HepG2 (cell line): ENCODE data around the gene MEX3A. TPM values are rescaled to one million over a fixed set of nuclear protein-coding genes. Genes with fewer than 3 reads are reported as not detected.

Experiments used
- AHR ChIP-seq: IDR thresholded peaks from 2 replicates; pipeline ENCODE4 v1.6.1; 2018; ENCODE audit warnings: missing genetic modification reagents, missing compliant biosample characterization
- ETV5 ChIP-seq: IDR thresholded peaks from 2 replicates; pipeline ENCODE4 v1.6.1; 2018; ENCODE audit warnings: missing biosample characterization, missing genetic modification reagents, inconsistent platforms, borderline replicate concordance
- FOXK1 ChIP-seq: sonication (generic); formaldehyde crosslinking; IDR thresholded peaks from 2 replicates; pipeline ENCODE4 v1.4.0; 2020; ENCODE audit warnings: low read depth, missing genetic modification reagents, borderline replicate concordance
- HMG20B ChIP-seq: conservative IDR thresholded peaks from 2 replicates; pipeline ENCODE4 v1.6.1; 2016; ENCODE audit warnings: missing genetic modification reagents, missing compliant biosample characterization
- NBN ChIP-seq: fragments of 450-650 bp; conservative IDR thresholded peaks from 2 replicates; pipeline ENCODE4 v1.6.1; 2017
- NR2F2 ChIP-seq: IDR thresholded peaks from 2 replicates; pipeline ENCODE4 v1.6.1; 2012; ENCODE audit warnings: low read depth, inconsistent platforms, borderline replicate concordance
- PAX8 ChIP-seq: sonication (generic); formaldehyde crosslinking; IDR thresholded peaks from 2 replicates; pipeline ENCODE4 v1.8.0; 2022; ENCODE audit warnings: mild to moderate bottlenecking, missing genetic modification reagents, borderline replicate concordance
- RARA ChIP-seq: IDR thresholded peaks from 2 replicates; pipeline ENCODE4 v1.6.1; 2016; ENCODE audit warnings: missing genetic modification reagents, missing compliant biosample characterization
- RARG ChIP-seq: sonication (generic); formaldehyde crosslinking; IDR thresholded peaks from 2 replicates; pipeline ENCODE4 v1.4.0; 2020; ENCODE audit warnings: low read depth, mild to moderate bottlenecking, missing genetic modification reagents
- ZFP36L2 ChIP-seq: sonication (generic); formaldehyde crosslinking; IDR thresholded peaks from 2 replicates; pipeline ENCODE4 v1.4.0; 2020; ENCODE audit warnings: missing genetic modification reagents
- ZNF160 ChIP-seq: sonication (generic); formaldehyde crosslinking; IDR thresholded peaks from 2 replicates; pipeline ENCODE4 v1.8.0; 2022; ENCODE audit warnings: mild to moderate bottlenecking, inconsistent platforms, missing genetic modification reagents
- polyA plus RNA-seq, 8 experiments: library from polyadenylated mRNA; depleted of rRNA in 3 of 8; stranded (reverse) in 7 of 8; unstranded in 1 of 8; fragments of >200 nt; fragmentation: Illumina TruSeq in 4 of 8; extraction: Trizol in 4 of 8; gene quantifications; 2 replicates each; pipeline versions ENCODE4 v1.2.1 to v1.2.3, GENCODE V29; 2011 to 2016; ENCODE audit warnings: low read depth in 4 of 8, missing spikeins in 1 of 8, mixed read lengths in 1 of 8; ENCODE audit not compliant: insufficient read depth in 1 of 8
- total RNA-seq, 5 experiments: library from RNA; depleted of rRNA; stranded (reverse); fragments of >200 nt; fragmentation: Illumina TruSeq; extraction: Trizol; gene quantifications; 2 replicates each; pipeline ENCODE4 v1.2.3, GENCODE V29; 2016; ENCODE audit warnings: low read depth in 1 of 5
- TF ChIP-seq, protein P1 (sequence below): sonication (generic); formaldehyde crosslinking; IDR thresholded peaks from 2 replicates; pipeline ENCODE4 v1.4.0; 2020; ENCODE audit warnings: mild to moderate bottlenecking, missing genetic modification reagents
- TF ChIP-seq, protein P2 (sequence below): sonication (generic); formaldehyde crosslinking; IDR thresholded peaks from 2 replicates; pipeline ENCODE4 v1.4.0; 2020; ENCODE audit warnings: mild to moderate bottlenecking, missing genetic modification reagents
- TF ChIP-seq, protein P3 (sequence below): IDR thresholded peaks from 2 replicates; pipeline ENCODE4 v1.6.1; 2016
- TF ChIP-seq, protein P4 (sequence below): sonication (generic); formaldehyde crosslinking; IDR thresholded peaks from 2 replicates; pipeline ENCODE4 v1.5.0; 2020; ENCODE audit warnings: mild to moderate bottlenecking, missing genetic modification reagents
- TF ChIP-seq, protein P5 (sequence below): sonication (generic); formaldehyde crosslinking; IDR thresholded peaks from 2 replicates; pipeline ENCODE4 v1.4.0; 2020; ENCODE audit warnings: missing genetic modification reagents

MEX3A gene
- total and polyA plus RNA-seq, 2 of the 13 experiments (the other 11 are each of a cell fraction or from before 2014, with no cell fraction given): 7.6 to 9.1 TPM

GRCh38 chr1:156086256-156086662 lies 4.0 kb upstream of the MEX3A start (continued):
- TF ChIP-seq, protein P1, sequence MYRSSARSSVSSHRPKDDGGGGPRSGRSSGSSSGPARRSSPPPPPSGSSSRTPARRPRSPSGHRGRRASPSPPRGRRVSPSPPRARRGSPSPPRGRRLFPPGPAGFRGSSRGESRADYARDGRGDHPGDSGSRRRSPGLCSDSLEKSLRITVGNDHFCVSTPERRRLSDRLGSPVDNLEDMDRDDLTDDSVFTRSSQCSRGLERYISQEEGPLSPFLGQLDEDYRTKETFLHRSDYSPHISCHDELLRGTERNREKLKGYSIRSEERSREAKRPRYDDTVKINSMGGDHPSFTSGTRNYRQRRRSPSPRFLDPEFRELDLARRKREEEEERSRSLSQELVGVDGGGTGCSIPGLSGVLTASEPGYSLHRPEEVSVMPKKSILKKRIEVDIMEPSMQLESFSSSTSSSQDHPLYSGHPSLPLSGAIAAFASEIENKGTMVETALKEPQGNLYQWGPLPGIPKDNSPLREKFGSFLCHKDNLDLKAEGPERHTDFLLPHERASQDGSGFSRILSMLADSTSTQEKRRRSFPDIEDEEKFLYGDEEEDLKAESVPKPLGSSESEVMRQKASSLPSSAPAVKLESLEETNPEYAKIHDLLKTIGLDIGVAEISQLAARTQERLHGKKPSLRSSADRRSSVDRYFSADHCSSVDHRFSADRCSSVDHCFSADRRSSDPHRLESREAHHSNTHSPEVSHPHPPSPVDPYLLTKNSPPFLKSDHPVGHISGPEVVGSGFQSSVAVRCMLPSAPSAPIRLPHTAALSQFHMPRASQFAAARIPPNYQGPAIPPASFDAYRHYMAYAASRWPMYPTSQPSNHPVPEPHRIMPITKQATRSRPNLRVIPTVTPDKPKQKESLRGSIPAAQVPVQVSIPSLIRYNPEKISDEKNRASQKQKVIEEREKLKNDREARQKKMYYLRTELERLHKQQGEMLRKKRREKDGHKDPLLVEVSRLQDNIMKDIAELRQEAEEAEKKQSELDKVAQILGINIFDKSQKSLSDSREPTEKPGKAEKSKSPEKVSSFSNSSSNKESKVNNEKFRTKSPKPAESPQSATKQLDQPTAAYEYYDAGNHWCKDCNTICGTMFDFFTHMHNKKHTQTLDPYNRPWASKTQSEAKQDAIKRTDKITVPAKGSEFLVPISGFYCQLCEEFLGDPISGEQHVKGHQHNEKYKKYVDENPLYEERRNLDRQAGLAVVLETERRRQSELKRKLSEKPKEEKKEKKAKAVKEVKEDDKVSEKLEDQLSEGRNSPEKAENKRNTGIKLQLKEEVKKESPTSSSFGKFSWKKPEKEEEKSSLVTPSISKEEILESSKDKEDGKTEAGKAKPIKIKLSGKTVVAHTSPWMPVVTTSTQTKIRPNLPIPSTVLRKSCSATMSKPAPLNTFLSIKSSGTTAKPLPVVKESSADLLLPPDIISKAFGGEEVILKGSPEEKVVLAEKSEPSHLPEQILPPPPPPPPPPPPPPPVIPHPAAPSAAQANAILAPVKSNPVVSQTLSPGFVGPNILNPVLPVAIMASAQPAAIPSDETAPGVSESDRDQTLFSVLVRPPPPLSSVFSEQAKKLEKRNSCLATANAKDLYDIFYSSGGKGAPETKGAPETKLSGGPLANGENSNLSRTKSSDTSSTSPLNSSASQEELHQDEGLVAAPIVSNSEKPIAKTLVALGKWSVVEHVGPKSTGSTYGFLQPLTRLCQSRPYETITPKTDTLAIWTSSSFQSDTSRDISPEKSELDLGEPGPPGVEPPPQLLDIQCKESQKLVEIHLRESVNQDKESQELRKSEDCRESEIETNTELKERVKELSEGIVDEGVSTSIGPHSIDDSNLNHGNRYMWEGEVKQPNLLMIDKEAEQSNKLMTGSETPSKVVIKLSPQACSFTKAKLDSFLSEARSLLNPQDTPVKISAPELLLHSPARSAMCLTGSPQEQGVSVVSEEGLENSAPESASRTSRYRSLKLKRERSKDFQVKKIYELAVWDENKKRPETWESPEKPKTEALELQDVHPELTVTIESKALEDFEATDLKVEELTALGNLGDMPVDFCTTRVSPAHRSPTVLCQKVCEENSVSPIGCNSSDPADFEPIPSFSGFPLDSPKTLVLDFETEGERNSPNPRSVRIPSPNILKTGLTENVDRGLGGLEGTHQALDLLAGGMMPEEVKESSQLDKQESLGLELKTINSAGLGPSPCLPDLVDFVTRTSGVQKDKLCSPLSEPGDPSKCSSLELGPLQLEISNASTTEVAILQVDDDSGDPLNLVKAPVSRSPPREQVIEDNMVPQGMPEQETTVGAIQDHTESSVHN (CRISPR knock-in tag): no peak
- TF ChIP-seq, protein P2, sequence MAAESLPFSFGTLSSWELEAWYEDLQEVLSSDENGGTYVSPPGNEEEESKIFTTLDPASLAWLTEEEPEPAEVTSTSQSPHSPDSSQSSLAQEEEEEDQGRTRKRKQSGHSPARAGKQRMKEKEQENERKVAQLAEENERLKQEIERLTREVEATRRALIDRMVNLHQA (CRISPR knock-in tag): no peak
- TF ChIP-seq, protein P3, sequence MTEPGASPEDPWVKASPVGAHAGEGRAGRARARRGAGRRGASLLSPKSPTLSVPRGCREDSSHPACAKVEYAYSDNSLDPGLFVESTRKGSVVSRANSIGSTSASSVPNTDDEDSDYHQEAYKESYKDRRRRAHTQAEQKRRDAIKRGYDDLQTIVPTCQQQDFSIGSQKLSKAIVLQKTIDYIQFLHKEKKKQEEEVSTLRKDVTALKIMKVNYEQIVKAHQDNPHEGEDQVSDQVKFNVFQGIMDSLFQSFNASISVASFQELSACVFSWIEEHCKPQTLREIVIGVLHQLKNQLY: peak; percentile 81; the same call in 1 of the 2 replicates
- TF ChIP-seq HMG20B: peak; percentile 95
- TF ChIP-seq, protein P4, sequence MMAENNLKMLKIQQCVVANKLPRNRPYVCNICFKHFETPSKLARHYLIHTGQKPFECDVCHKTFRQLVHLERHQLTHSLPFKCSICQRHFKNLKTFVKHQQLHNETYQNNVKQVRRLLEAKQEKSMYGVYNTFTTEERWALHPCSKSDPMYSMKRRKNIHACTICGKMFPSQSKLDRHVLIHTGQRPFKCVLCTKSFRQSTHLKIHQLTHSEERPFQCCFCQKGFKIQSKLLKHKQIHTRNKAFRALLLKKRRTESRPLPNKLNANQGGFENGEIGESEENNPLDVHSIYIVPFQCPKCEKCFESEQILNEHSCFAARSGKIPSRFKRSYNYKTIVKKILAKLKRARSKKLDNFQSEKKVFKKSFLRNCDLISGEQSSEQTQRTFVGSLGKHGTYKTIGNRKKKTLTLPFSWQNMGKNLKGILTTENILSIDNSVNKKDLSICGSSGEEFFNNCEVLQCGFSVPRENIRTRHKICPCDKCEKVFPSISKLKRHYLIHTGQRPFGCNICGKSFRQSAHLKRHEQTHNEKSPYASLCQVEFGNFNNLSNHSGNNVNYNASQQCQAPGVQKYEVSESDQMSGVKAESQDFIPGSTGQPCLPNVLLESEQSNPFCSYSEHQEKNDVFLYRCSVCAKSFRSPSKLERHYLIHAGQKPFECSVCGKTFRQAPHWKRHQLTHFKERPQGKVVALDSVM (CRISPR knock-in tag): peak; percentile 66
- no peak for TF ChIP-seq AHR (CRISPR knock-in tag)
- TF ChIP-seq, protein P5, sequence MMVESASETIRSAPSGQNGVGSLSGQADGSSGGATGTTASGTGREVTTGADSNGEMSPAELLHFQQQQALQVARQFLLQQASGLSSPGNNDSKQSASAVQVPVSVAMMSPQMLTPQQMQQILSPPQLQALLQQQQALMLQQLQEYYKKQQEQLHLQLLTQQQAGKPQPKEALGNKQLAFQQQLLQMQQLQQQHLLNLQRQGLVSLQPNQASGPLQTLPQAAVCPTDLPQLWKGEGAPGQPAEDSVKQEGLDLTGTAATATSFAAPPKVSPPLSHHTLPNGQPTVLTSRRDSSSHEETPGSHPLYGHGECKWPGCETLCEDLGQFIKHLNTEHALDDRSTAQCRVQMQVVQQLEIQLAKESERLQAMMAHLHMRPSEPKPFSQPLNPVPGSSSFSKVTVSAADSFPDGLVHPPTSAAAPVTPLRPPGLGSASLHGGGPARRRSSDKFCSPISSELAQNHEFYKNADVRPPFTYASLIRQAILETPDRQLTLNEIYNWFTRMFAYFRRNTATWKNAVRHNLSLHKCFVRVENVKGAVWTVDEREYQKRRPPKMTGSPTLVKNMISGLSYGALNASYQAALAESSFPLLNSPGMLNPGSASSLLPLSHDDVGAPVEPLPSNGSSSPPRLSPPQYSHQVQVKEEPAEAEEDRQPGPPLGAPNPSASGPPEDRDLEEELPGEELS (CRISPR knock-in tag): peak; percentile 97
- no peak for TF ChIP-seq NBN
- TF ChIP-seq NR2F2: peak; percentile 100
- no peak for TF ChIP-seq PAX8
- TF ChIP-seq ETV5 (CRISPR knock-in tag): peak; percentile 46; the same call in 1 of the 2 replicates
- no peak for TF ChIP-seq ZFP36L2
- TF ChIP-seq RARG (CRISPR knock-in tag): no peak
- TF ChIP-seq FOXK1 (CRISPR knock-in tag): peak; percentile 82; the same call in 1 of the 2 replicates
- TF ChIP-seq RARA (CRISPR knock-in tag): peak; percentile 98
- no peak for TF ChIP-seq ZNF160 (CRISPR knock-in tag)
